Coronary artery (tissue), 2 donors: ENCODE measurements around the gene MYL5.

Experiments
- DNase-seq: peaks from one replicate; pipeline ENCODE4 v3.0.0-alpha.2; 2017; ENCODE audit warnings: low spot score
- H3K27ac ChIP-seq, 2 donors: fragments of 200-600 bp; sonication (generic); one replicate each; pipeline ENCODE4 v1.5.1; 2016 to 2019
- H3K4me3 ChIP-seq: fragments of 200-600 bp; sonication (generic); 2 replicates; pipeline ENCODE4 v1.5.1; 2016; ENCODE audit warnings: mild to moderate bottlenecking, moderate library complexity
- CTCF ChIP-seq: fragments of 200-600 bp; sonication (generic); IDR thresholded peaks from one replicate; pipeline ENCODE4 v1.5.1; 2019; ENCODE audit warnings: antibody characterized with exemption

The MYL5 gene

GRCh38 chr4:709348-709747 is 35.0 kb downstream of the MYL5 start:
- H3K4me3 ChIP-seq: no peak overlapping the region

GRCh38 chr4:710116-710515 is 35.8 kb downstream of the MYL5 start:
- no peak overlapping the region for H3K27ac ChIP-seq
- TF ChIP-seq CTCF: no peak
- DNase-seq: no peak
- H3K4me3 ChIP-seq: no peak overlapping the region

More at GRCh38 chr4:709348-709747, 35.0 kb downstream of the MYL5 start:
- TF ChIP-seq CTCF: no peak
- DNase-seq: no peak
- no peak overlapping the region for H3K27ac ChIP-seq

GRCh38 chr4:710916-711315 is 36.6 kb downstream of the MYL5 start:
- Histone ChIP-seq H3K27ac (no peak overlapping the region), H3K4me3 (no peak overlapping the region)
- TF ChIP-seq CTCF: no peak
- no peak for DNase-seq

- H3K4me3 ChIP-seq: no peak overlapping the region
- H3K27ac ChIP-seq: no peak overlapping the region
- TF ChIP-seq CTCF: no peak
- no peak for DNase-seq
Measured at GRCh38 chr4:712093-712492, 37.8 kb downstream of the MYL5 start.

- H3K27ac ChIP-seq: no peak overlapping the region
- no peak for DNase-seq
- no peak for TF ChIP-seq CTCF
- H3K4me3 ChIP-seq: no peak overlapping the region
Measured at GRCh38 chr4:712916-713632, 38.7 kb downstream of the MYL5 start.

- H3K27ac ChIP-seq: no peak overlapping the region
- no peak overlapping the region for H3K4me3 ChIP-seq
- DNase-seq: no peak
- no peak for TF ChIP-seq CTCF
Measured at GRCh38 chr4:714087-714486, 39.7 kb downstream of the MYL5 start.

GRCh38 chr4:717601-718320 is 43.4 kb downstream of the MYL5 start:
- Histone ChIP-seq H3K4me3 (no peak overlapping the region), H3K27ac (no peak overlapping the region)
- no peak for TF ChIP-seq CTCF
- DNase-seq: no peak
